ENCODE data around the gene IQCK.

The IQCK gene

DNA sequence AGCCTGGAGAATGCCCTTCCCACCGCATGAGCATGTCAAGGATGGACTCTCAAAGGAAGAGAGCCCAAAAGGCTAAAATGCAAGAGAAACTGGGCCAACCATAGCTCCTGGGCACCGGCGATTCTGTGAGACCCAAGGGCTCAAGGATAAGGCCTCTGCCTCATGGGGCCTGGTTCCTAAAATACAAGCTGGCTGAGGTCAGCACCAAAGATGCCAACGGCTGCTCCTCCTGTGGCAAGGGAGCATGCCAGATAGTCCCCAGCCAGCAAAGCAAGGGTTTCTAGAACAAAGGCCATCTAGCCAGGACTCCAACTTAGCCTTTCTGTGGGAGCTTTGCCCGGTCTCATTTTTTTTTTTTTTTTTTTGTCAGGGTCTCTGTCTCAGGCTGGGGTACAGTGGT is 146.5 kb downstream of the IQCK start:
- DNase-seq: no peak

DNA sequence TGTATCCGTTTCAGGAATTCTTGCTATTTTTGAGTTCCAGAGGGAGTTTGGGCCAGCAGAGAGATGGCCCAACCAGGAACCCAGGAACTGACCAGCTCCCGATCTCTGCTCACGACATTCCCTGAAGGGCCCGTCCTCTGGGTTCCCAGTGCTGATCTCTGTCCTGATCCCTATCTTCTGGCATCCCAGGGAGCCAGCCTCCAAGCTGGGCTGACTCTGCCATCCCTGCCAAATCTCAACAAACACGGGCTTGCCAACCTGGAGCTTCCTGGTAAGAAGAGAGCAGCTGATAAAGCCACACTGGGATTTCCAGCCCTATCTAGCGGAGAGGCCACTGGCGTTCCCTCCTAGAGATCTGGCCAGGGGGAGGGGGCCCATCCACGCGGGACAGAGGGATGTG is 150.3 kb downstream of the IQCK start:
- DNase-seq: no peak

DNA sequence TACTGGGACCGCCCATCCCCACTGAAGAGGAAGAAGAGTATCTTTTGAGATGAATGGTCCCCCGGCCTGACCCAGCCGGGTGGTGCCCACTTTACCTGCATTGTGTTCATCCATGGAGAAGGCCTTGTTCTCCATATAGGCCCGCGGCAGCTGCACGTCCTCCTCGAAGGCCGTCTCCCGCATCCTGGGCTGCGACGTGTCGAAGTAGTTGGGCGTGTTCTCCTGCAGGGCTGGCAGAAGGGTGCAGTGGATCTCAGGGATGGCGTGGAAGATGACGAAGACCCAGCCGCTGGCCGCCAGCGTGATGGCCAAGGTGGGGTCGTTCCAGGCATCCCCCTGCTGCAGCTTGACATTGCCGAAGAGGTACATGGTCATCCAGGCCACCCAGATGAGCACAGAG is 153.7 kb downstream of the IQCK start:
- no peak for DNase-seq

DNA sequence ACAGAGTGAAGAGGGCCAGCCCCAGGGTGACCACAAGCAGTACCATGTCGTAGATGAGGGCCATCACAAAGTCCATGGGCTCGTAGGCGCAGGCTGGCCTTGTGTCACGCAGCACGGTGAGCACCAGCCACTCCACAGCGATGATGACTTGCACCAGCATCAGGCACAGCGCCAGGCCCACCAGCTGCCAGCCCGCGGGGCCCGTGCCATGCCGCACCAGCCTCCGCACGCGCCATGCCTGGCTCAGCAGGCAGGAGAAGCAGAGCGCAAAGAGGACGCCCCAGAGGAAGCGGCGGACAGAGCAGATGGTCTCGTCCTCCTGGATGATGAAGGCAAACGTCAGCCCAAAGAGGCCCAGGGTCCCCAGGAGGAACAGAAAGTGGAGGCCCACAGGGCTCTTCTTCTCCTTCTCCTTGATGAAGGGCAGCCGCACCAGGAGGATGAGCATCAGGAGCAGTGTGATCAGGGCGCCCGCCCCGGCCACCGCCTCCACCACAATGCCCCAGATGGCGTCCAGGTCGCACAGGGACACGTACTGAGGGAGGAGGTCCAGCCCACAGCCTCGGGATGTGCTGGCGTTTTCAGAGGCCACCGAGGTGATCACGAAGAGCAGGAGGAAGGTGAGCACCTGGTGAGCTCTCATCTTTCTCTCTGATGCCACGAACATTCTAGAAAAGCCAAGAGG is 154.2 kb downstream of the IQCK start:
- no peak for DNase-seq

DNA sequence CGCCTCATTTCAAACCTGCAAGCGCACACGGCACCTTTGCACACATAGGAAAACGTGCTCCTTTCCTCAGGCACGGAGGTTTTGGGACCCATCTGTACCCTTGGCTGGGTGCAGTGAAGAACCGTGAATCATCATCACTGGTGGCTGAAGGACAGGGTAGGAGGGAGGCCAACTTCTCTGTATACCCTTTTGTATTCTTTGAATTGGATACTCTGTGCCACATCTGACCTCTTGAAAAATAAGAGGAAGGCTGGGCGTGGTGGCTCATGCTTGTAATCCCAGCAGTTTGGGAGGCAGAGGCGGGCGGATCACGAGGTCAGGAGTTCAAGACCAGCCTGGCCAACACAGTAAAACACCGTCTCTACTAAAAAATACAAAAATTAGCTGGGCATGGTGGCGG is 154.9 kb downstream of the IQCK start:
- DNase-seq: no peak

DNA sequence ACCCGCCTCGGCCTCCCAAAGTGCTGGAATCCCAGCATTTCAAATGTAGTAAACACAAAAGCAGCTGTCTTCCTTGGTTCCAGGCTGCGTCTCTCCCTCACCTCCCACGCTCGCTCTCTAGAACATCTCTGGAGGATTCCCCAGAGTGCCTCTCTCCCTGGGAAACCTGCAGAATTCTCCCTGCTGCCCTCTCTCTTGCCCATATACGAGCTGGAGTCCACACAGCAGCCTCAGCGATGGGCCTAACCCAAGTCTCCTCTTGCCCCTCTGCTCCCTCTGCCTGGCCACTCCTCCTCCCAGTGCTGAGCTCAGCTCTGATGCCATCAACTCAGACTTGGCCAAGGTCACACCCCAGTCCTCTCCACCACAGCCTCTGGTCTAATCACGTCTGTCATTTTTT is 156.0 kb downstream of the IQCK start:
- DNase-seq: no peak

DNA sequence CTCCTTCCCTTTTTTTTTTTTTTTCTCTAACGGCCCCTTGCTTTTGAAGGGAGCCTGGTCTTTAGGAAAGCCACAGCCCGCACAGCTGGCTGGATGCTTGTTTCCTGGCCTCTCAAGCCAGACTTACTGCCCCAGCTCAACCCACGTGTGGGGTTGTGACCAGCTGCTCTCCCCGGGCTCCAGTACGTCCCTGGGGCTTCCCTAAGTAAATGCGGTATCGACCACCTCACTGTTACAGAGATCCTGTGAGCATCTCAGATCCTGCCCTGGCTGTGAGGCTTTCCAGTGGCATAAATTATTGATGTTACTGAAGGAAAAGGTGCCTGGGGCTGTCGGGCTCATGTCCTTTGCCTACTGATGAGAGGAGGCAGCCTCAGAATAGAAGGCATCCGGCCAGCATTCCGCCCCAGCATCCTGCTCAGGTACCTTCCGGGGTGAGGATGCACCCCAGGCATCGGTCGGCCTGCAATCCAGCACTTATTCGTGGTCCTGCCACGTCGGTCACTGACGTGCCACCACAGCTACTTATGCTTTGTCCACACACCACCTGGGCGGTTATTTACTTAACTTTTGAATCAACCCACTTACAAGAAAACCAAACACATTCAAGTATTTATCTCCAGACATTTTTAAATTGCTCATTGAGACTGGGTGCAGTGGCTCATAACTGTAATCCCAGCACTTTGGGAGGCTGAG is 156.9 kb downstream of the IQCK start:
- DNase-seq: no peak

DNA sequence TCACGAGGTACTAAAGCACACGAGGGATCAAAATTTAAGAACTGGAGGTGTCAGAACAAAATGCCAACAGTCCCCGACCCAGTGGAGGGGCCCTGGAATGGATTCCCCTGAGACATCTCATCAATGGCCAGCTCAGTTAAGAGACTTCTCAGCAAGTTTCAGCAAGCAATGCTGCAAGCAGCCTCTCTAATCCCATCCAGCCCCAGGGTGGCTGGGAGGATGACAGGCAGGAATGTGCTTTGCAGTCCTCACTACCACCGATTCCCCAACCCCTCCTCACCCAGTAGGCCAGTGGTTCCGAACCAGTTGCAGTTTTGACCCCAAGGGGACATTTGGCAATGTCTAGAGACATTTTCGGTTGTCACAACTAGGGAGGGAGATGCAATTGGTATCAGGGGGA is 157.8 kb downstream of the IQCK start:
- DNase-seq: no peak

DNA sequence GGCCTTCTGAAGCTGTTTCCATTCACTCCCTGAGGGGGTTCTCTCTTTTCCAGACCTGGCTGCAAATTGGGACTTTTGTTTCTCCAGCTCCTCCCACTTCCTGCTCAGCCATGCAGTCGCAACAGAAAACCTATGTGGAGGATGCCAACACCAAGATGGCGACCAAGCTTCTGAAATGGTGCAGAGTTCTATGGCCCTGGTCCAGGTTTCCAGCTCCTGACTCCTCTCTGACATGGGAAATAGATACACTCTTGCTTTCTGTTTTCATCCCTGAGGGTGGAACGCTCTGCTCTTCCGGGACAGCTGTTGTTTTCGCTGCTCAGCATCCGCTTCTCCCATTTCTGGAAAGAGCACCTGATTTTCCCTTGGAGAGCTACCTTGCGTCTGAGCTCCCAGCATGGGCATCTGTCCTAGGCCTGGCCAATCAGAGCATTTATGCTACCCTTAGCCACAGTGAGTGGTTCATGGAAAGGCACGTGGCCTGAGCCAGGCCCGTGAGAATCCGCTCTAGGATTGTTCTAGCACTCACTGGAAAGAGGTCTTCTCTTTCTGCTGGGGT is 158.5 kb downstream of the IQCK start:
- no peak for DNase-seq

DNA sequence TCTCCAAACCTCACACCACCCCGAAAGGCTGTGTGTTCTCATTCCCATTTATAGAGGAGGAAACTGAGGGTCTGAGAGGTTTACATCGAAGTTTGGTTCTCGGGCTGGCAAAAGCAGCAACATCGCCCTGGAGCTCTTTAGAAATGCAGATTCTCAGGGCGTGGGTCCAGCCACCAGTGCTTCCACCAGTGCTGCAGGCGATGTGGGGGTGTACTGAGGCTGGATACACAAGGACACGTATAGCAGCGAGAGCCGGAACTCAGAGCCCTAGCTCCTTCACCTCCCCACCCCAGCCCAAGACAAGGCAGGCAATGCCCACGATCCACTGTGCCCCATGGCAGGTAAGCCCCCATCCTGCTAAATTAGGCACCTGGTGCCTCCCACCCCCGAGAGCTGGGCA is 160.7 kb downstream of the IQCK start:
- no peak for DNase-seq

DNA sequence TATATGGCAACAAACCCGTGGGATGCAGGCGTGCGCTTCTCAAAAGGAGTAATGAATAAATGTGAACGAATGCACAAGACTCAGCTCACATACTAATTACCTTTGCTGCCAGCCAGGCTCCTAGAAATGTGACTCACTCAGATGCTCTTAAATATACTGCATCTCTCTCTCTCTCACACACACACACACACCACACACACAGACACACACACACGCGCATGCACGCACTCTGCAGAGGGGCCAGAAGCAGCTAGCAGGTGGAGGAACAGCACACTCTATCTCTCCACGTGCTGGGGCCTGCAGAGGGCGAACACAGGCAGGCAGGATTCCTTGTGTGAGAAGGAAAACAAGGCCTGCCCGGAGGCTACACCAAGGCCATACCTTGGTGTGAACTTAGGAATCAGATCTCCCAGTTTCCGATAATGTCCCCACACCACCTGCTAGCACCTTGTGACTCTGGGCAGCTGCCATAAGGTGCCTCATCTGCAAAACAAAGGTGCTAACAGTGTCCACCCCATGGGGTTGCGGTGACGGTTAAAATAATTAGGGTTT is 161.2 kb downstream of the IQCK start:
- no peak for DNase-seq

DNA sequence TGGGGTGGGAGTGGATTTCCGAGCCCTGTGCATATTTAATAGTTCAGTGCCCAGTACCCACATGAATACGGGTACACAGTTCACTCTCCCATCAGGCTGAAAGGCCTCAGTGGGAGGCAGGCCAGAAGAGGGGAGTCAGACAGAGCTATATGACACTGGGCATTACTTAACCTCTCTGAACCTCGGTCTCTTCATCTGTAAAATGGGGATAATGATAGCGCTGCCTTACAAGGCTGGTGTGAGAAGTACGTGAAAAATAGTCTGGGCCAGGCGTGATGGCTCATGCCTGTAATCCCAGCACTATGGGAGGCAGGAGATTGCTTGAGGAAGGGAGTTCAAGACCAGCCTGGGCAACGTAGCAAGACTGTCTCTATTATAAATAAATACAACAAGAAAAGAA is 163.0 kb downstream of the IQCK start:
- DNase-seq: no peak

DNA sequence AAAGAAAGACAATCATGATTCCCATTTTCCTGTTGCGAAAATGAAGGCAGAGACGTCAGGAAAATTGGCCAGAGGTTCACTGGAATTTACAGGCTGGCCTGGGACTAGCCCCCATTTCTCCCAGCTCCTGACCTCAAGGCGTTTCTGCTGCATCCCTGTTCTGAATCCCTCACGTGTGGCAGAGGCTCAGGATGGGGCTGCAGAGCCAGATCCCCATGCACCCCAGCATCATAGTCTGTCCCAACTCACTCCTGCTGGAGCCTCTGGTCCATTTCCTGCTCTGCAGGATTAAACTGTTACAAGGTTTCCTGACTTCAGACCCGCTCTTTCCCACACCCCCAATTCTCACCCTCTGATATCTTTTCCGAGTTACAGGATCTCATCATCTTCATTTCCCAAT is 163.7 kb downstream of the IQCK start:
- no peak for DNase-seq

DNA sequence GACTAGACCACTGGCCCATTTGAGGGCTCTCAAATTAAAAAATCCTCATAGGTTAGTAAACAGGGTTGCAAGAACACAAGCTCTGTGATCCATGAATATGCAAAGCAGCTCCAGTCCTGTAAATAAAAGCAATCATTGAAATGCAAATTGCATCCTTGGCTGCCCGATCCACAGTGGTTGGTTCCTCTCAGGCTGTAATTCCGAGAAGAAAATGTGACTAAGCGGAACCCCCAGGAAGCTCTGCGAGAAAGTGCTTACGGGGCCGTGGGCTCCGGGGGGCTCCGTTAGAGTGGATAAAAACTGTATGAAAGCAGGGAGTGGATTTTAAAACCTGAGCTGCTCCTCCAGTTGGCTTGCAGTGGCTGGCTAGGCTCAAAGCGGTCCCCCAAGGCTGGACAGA is 164.1 kb downstream of the IQCK start:
- DNase-seq: no peak

DNA sequence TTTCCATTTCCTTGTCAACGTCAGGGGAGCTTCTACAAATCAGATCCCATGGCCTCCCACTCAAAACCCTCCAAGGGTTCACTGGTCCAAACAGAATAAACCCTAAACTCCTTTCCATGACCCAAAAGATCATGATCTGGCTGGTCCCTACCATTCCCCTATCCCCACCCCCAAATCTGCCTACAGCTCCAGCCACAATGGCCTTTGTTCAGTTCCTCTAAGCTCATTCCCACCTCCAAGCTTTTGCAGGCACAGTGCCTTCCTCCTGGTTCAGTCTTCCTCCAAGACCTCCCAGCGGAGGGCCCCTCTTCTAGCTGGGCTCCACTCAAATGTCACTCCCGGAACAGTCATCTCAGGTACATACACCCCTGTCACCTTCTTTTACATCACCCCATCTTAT is 164.6 kb downstream of the IQCK start:
- no peak for DNase-seq

DNA sequence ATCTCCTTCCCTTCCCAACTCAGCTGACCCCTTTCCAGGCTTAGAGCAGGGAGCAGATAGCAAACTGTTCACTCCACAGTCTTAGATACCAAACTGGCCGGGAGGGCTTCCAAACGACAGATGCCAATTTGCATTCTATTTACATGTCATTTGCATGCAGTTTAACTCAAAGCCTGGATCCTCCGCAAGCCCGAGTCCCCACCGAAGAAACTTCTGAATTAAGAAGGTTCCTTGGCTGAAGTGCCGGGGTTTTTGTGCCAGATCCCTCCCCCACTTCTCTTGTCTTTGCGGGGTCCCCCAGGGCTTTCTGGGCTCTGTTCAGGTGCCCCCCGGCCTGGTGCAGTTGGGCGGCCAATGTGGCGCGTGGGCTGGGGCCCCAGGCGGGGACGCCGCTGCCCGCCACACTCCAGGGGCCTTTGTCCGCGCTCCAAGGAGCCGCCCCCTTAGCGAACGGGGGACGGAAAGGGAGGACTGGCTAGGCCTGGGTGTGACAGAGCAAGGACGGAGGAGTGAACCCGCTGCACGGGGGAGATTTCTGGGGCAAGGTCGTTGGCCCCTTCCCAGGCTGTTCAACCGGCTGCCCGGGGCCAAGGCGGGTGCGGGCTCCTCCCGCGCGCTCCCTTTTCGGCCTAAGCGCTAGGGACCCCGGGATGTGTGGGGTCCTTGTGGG is 165.4 kb downstream of the IQCK start:
- DNase-seq: no peak

DNA sequence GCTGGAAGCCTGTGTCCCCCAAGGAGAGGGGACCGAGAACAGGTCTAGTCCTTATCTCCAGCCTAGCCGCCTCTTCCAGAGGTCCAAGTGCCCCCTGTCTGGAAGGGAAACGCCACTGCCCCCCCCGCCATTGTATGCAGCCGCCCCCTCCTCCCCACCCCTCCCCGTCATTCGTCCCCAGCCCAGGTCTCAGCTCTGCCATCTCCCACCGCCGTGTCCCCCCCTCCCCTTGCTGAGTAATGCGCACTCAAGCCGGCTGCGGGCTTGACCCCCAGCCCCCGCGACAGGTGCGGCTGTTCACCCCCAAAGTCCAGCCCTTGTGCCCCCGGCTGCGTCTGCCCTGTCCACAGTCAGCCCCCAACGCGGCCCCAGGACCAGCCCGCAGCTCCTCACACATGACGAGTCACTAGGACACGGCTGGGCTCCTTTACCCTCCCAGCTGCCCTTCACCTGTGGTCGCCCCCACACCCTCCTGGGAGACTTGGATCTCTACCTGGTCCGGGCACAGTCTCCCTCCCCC is 166.0 kb downstream of the IQCK start:
- DNase-seq: no peak

DNA sequence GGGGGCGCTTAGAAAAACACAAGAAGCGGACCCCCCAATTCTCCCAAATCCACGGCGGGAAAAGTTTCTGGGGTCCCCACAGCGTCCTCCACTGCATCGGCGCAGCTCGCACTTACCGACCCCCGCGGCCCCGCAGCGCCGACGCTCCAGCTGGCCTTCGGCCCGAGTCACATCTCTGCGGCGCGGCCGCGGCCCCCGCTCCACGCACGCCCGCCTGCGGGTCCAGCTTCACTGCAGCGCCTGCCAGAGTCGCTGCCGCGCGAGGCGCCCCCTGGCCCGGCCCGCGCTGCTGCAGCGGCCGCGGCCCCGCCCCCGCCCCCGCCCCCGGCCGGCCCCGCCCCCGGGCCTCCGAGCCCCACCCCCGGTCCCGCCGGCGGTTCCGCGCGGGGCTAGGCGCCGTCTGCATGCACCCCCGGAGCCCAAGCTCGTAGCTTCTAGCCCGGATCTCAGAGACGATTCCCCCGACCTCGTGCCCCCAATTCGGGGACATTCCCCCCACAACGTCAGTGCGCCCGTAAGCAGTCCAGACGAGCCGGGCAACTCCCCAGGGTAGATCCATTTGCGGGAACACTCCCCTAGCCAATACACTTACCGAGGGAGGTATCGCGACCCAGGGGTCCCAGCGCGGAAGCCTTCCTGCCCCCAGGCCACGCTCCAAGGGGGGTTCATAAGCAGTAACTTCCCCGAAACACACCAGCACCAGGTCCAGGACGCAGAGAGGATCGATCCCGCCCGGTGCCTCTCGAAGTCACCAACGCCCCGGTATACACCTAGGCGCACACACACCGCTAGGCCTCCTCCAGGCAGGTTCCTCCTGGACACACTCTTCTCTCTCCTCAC is 166.8 kb downstream of the IQCK start, which contains the start of gene GPRC5B:
Gene GPRC5B, minus strand, starts transcription at position 238 of the 840 bp plus-strand sequence. CDS start 12,003 bp downstream, outside the sequence.
- peak; percentile 23 to 28 for DNase-seq

DNA sequence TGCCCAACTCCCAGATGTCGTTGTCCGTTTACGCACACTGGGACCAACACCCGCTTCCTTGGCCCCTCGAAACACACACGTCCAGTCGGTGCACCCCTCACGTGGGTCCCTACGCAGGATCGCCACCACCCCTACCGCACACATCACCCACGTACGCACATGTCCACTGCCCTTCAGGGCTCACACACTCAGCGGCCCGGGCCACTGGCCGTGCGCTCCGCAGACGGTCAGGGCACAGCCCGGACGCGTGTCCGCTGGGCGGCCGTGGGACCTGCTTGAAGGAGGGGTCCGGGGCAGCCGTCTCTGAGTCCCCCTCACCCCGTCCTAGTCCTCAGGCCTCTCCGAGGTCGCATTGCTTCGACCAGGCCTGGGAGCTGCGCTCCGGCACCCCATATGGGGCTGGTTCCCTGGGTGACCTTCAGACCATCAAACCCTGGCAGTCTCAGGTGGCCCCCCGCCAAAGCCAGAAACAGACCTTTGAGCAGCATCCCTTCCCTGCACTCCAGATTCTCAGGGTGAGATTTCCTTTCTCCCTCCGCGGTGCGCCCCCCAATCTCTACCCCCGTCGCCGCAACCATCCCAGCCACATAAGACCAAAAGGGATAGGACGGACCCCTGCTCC is 167.5 kb downstream of the IQCK start:
- DNase-seq: no peak

DNA sequence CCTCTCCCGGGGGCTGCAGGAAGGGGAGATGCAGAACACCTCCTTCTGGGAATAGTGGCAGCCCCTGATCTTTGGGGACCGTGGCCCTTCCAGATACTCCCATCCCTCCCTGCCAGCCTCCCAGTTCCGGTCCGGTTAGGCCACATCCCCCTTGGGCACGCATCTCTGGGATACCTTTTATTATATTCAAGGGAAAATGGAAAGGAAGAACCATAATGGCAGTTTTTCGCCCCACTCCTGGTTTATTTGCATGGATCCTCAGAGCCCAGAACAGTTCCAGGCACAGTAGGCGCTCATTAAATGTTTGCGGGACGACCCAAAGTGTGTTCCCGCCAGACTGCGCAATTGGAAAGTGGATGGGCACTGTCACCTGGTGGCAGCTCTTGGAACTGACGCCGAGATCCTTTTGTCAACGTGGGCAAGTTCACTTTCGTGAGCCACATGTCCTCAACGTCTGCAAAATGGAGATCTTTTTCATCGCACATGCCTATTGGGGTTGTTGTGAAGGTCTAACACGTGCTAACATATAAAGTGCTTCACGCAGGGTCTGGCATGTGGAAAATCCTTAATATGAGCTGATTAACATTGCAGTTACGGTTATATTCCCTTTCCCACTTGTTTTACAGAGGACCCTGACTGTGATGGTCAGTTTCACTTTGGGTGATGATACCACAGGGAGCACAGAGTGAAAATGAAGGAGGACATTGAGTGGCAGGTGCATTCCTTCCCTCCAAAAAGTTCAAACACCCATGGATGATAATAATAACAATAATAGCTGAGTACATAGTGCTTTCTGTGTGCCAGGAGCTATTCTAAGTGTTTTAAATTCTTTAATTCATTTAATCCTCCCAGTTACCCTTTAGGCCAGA is 168.2 kb downstream of the IQCK start:
- DNase-seq: peak; percentile 82 to 86

DNA sequence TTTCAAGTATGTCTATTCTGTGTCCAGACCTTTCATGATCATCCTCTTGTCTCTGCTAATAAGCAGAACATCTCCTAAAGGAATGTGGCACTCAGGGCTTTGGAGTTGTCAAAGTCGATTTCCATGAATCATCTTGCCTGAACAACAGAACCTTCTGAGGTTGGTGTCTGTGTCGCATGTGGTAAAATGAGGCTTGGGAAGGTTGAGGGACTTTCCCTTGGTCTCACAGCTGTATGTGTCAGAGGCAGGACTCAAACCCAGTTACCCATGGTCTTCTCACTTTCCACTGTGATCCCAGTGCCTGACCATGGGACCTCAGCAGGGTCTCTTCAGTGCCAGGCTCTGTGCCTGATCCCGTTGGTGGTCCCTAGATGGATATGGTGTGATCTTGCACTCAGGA is 170.8 kb downstream of the IQCK start:
- DNase-seq: no peak

Data from stimulated activated CD4-positive, alpha-beta T cell treated with anti-CD3 and anti-CD28 coated beads, Interleukin-2, amount 100 ng/mL, for 48 hours (primary cell).